H1 (cell line): ENCODE data around the gene MITF. TPM values are rescaled to one million over a fixed set of nuclear protein-coding genes. Genes with fewer than 3 reads are reported as not detected.

Experiments
- CTCF ChIA-PET: fragments of 300-600 bp; sonication (Branson Sonifier 250); formaldehyde crosslinking; loops from one replicate; lab custom pipeline; 2021; ENCODE audit not compliant: partially characterized antibody; lab: Charles Lee
- POLR2A ChIA-PET: fragments of 300-600 bp; sonication (Branson Sonifier 250); formaldehyde crosslinking; loops from one replicate; lab custom pipeline; 2021; ENCODE audit warnings: inconsistent platforms; ENCODE audit not compliant: partially characterized antibody; lab: Charles Lee
- DNase-seq, 2 experiments: peaks; one replicate each; pipeline versions ENCODE4 v3.0.0 to v3.0.0-alpha.2; 2010 to 2022; ENCODE audit warnings: low spot score in 2 of 2, low read depth in 1 of 2, mixed read lengths in 1 of 2
- FAIRE-seq: peaks from 2 replicates; lab custom pipeline; 2011; peaks lifted over from hg19 to GRCh38; lab: Jason Lieb, UNC
- H2AFZ ChIP-seq: 2 replicates; pipeline ENCODE4 v1.8.1; 2012; ENCODE audit warnings: low read length, inconsistent platforms
- H2AK5ac ChIP-seq: 2 replicates; pipeline ENCODE4 v1.6.1; 2013; ENCODE audit warnings: low read depth, low read length
- H2BK120ac ChIP-seq: replicated peaks from 2 replicates; pipeline ENCODE3; 2013; ENCODE audit warnings: low read depth, low read length, inconsistent platforms
- H2BK12ac ChIP-seq: 2 replicates; pipeline ENCODE4 v1.6.1; 2013; ENCODE audit warnings: low read depth, low read length
- H2BK15ac ChIP-seq: 2 replicates; pipeline ENCODE4 v1.6.1; 2013; ENCODE audit warnings: low read length
- H2BK20ac ChIP-seq: 2 replicates; pipeline ENCODE4 v1.6.1; 2013; ENCODE audit warnings: low read length
- H2BK5ac ChIP-seq: 2 replicates; pipeline ENCODE4 v1.6.1; 2013; ENCODE audit warnings: low read depth, low read length
- H3K14ac ChIP-seq: 2 replicates; pipeline ENCODE4 v1.6.1; 2013; ENCODE audit warnings: inconsistent platforms; ENCODE audit not compliant: insufficient read length
- H3K18ac ChIP-seq: 2 replicates; pipeline ENCODE4 v1.6.1; 2013; ENCODE audit warnings: low read length; ENCODE audit errors: extremely low read depth
- H3K23ac ChIP-seq: 2 replicates; pipeline ENCODE4 v1.6.1; 2013; ENCODE audit warnings: inconsistent platforms; ENCODE audit not compliant: insufficient read length
- H3K23me2 ChIP-seq: 2 replicates; pipeline ENCODE4 v1.6.1; 2013; ENCODE audit warnings: low read depth, low read length
- H3K27ac ChIP-seq: 2 replicates; pipeline ENCODE4 v1.6.1; 2011; ENCODE audit warnings: low read depth, low read length, inconsistent platforms
- H3K27me3 ChIP-seq, 4 experiments: replicated peaks in 1 of 4; 1 replicate in 1 of 4; 2 replicates in 3 of 4; pipeline versions ENCODE4 v1.6.1 to v1.8.1; 2011 to 2013; ENCODE audit warnings: low read length in 3 of 4, mild to moderate bottlenecking in 3 of 4, inconsistent platforms in 2 of 4, mixed read lengths in 2 of 4, moderate library complexity in 1 of 4; ENCODE audit not compliant: control insufficient read depth in 3 of 4, insufficient read depth in 3 of 4; ENCODE audit errors: extremely low read depth in 1 of 4
- H3K36me3 ChIP-seq, 4 experiments: 2 replicates each; pipeline versions ENCODE4 v1.6.1 to v1.8.1; 2011 to 2013; ENCODE audit warnings: mild to moderate bottlenecking in 4 of 4, low read length in 3 of 4, moderate library complexity in 2 of 4, control low read depth in 1 of 4, inconsistent platforms in 1 of 4; ENCODE audit not compliant: insufficient read depth in 4 of 4, control insufficient read depth in 2 of 4
- H3K4ac ChIP-seq: replicated peaks from 2 replicates; pipeline ENCODE3; 2013; ENCODE audit warnings: low read length, low read depth, mixed read lengths, inconsistent platforms; ENCODE audit not compliant: insufficient read length
- H3K4me1 ChIP-seq, 4 experiments: replicated peaks in 1 of 4; 1 replicate in 1 of 4; 2 replicates in 3 of 4; pipeline versions ENCODE4 v1.6.1 to v1.8.1; 2011 to 2013; ENCODE audit warnings: low read length in 3 of 4, inconsistent platforms in 2 of 4, mixed read lengths in 1 of 4; ENCODE audit not compliant: insufficient read depth in 4 of 4, control insufficient read depth in 3 of 4
- H3K4me2 ChIP-seq, 2 experiments: 2 replicates each; pipeline versions ENCODE4 v1.6.1 to v1.8.1; 2011 to 2013; ENCODE audit warnings: low read depth in 2 of 2, low read length in 2 of 2, control low read depth in 1 of 2, inconsistent platforms in 1 of 2, mild to moderate bottlenecking in 1 of 2; ENCODE audit not compliant: insufficient read depth in 1 of 2
- H3K4me3 ChIP-seq, 4 experiments: fragments of 200-600, 300-600 bp in 1 of 4; sonication (generic), shearing (Covaris generic), sonication (Bioruptor Twin) in 1 of 4; 2 replicates each; pipeline versions ENCODE4 v1.5.1 to v1.8.1; 2011 to 2016; ENCODE audit warnings: low read length in 4 of 4, low read depth in 3 of 4, control low read depth in 2 of 4, inconsistent platforms in 2 of 4, mild to moderate bottlenecking in 2 of 4, mixed read lengths in 1 of 4, moderate library complexity in 1 of 4; ENCODE audit not compliant: insufficient read depth in 2 of 4; ENCODE audit errors: extremely low read depth in 1 of 4
- H3K56ac ChIP-seq: replicated peaks from 2 replicates; pipeline ENCODE3; 2013; ENCODE audit warnings: low read depth, mild to moderate bottlenecking, mixed read lengths, low read length, inconsistent platforms; ENCODE audit not compliant: insufficient read length
- H3K79me1 ChIP-seq: 2 replicates; pipeline ENCODE4 v1.6.1; 2013; ENCODE audit warnings: low read depth, low read length, control low read depth
- H3K79me2 ChIP-seq, 2 experiments: 2 replicates each; pipeline versions ENCODE4 v1.6.1 to v1.8.1; 2012 to 2013; ENCODE audit warnings: low read length in 2 of 2, mild to moderate bottlenecking in 2 of 2, inconsistent platforms in 1 of 2; ENCODE audit not compliant: insufficient read depth in 2 of 2, control insufficient read depth in 1 of 2
- H3K9ac ChIP-seq, 4 experiments: replicated peaks in 1 of 4; 1 replicate in 1 of 4; 2 replicates in 3 of 4; pipeline versions ENCODE4 v1.6.1 to v1.8.1; 2011 to 2013; ENCODE audit warnings: low read depth in 3 of 4, low read length in 3 of 4, control low read depth in 2 of 4, mild to moderate bottlenecking in 2 of 4, moderate library complexity in 2 of 4, inconsistent platforms in 1 of 4; ENCODE audit errors: extremely low read depth in 1 of 4
- H3K9me3 ChIP-seq, 2 experiments: 2 replicates each; pipeline versions ENCODE4 v1.6.1 to v1.8.1; 2012 to 2013; ENCODE audit warnings: mild to moderate bottlenecking in 2 of 2, moderate library complexity in 2 of 2, control low read depth in 1 of 2, inconsistent platforms in 1 of 2, low read depth in 1 of 2, low read length in 1 of 2, mixed read lengths in 1 of 2; ENCODE audit not compliant: insufficient read depth in 2 of 2
- H4K20me1 ChIP-seq, 2 experiments: replicated peaks in 1 of 2; 2 replicates each; pipeline versions ENCODE3 to v1.8.1; 2011 to 2013; ENCODE audit warnings: inconsistent platforms in 2 of 2, low read length in 2 of 2, mild to moderate bottlenecking in 1 of 2; ENCODE audit not compliant: insufficient read depth in 2 of 2, control insufficient read depth in 1 of 2
- H4K5ac ChIP-seq: 2 replicates; pipeline ENCODE4 v1.6.1; 2013; ENCODE audit warnings: low read length, low read depth, mixed read lengths, inconsistent platforms; ENCODE audit not compliant: insufficient read length
- H4K8ac ChIP-seq: 2 replicates; pipeline ENCODE4 v1.8.0; 2013; ENCODE audit warnings: mild to moderate bottlenecking, moderate library complexity, low read length, inconsistent platforms; ENCODE audit not compliant: insufficient read depth; ENCODE audit errors: extremely low read depth
- H4K91ac ChIP-seq: replicated peaks from 2 replicates; pipeline ENCODE3; 2013; ENCODE audit warnings: low read length, mixed read lengths, inconsistent platforms; ENCODE audit not compliant: insufficient read length
- BCL11A ChIP-seq, 2 experiments: IDR thresholded peaks; one replicate each; pipeline ENCODE4 v1.6.1; 2011; ENCODE audit warnings: low read depth in 2 of 2, low read length in 2 of 2, mild to moderate bottlenecking in 2 of 2
- BRCA1 ChIP-seq: IDR thresholded peaks from 2 replicates; pipeline ENCODE4 v1.6.1; 2012; ENCODE audit warnings: low read depth, low read length, improper control_type of control experiment
- CHD2 ChIP-seq: IDR thresholded peaks from 2 replicates; pipeline ENCODE4 v1.6.1; 2012; ENCODE audit warnings: low read length, improper control_type of control experiment
- EGR1 ChIP-seq: IDR thresholded peaks from 2 replicates; pipeline ENCODE4 v1.6.1; 2011; ENCODE audit warnings: low read depth, low read length, borderline replicate concordance
- GABPA ChIP-seq: IDR thresholded peaks from 2 replicates; pipeline ENCODE4 v1.6.1; 2011; ENCODE audit warnings: mild to moderate bottlenecking, low read length, moderate library complexity, borderline replicate concordance; ENCODE audit not compliant: insufficient read depth
- HDAC6 ChIP-seq: IDR thresholded peaks from one replicate; pipeline ENCODE4 v1.7.1; 2012; ENCODE audit warnings: low read depth, mild to moderate bottlenecking, inconsistent platforms, low read length, moderate library complexity
- JUN ChIP-seq: IDR thresholded peaks from 2 replicates; pipeline ENCODE4 v1.6.1; 2011; ENCODE audit warnings: low read depth, mild to moderate bottlenecking, improper control_type of control experiment, low read length
- JUND ChIP-seq: IDR thresholded peaks from 2 replicates; pipeline ENCODE4 v1.6.1; 2011; ENCODE audit warnings: mild to moderate bottlenecking, improper control_type of control experiment, low read length
- KDM1A ChIP-seq: fragments of 200-600, 300-600 bp; sonication (generic); IDR thresholded peaks from 2 replicates; pipeline ENCODE4 v1.7.1; 2016; ENCODE audit warnings: mild to moderate bottlenecking, low read length, borderline replicate concordance
- PHF8 ChIP-seq: fragments of 200-600 bp; sonication (generic); conservative IDR thresholded peaks from 2 replicates; pipeline ENCODE4 v1.7.1; 2012; ENCODE audit warnings: low read depth, mild to moderate bottlenecking, inconsistent platforms, low read length, moderate library complexity
- RFX5 ChIP-seq: IDR thresholded peaks from 2 replicates; pipeline ENCODE4 v1.6.1; 2011; ENCODE audit warnings: low read depth, low read length, improper control_type of control experiment, borderline replicate concordance
- SUZ12 ChIP-seq: fragments of 200-600 bp; sonication (generic); IDR thresholded peaks from 2 replicates; pipeline ENCODE4 v1.6.1; 2012; ENCODE audit warnings: mild to moderate bottlenecking, inconsistent platforms, low read length, moderate library complexity, mixed read lengths
- whole genome bisulfite sequencing, 2 experiments: shearing (Covaris generic) in 1 of 2; methylation state at CpG; one replicate each; pipeline versions ENCODE4 v1.1.6 to v1.1.7; 2013 to 2015; ENCODE audit warnings: low lambda C conversion rate in 2 of 2, mixed read lengths in 2 of 2, inconsistent platforms in 1 of 2, low coverage in 1 of 2, missing lambda C conversion rate in 1 of 2; ENCODE audit not compliant: insufficient replicate concordance in 2 of 2, insufficient coverage in 1 of 2, insufficient read length in 1 of 2; ENCODE audit errors: extremely low coverage in 1 of 2, missing lambda C conversion rate in 1 of 2; 5-methylcytosine and 5-hydroxymethylcytosine counted together
- polyA plus RNA-seq, 7 experiments: library from polyadenylated mRNA; depleted of rRNA in 3 of 7; stranded (reverse) in 5 of 7; unstranded in 2 of 7; fragments of >200 nt in 5 of 7; fragments of 200-250 nt in 2 of 7; gene quantifications; 1 replicate in 5 of 7; 2 replicates in 1 of 7; 4 replicates in 1 of 7; pipeline versions ENCODE4 v1.2.1 to v1.2.3, GENCODE V29; 2011 to 2013; ENCODE audit warnings: missing spikeins in 2 of 7, mixed read lengths in 2 of 7
- total RNA-seq: library from RNA; stranded (reverse); fragmentation: NEBNext Ultra II Directional; extraction: Animal tissue kit (Norgen Biotek cat#: 25700); gene quantifications from 2 replicates; pipeline ENCODE4 v1.2.1, GENCODE V29; 2021

Gene MITF
- total and polyA plus RNA-seq, 2 of the 8 experiments (the other 6 are each of a cell fraction or from before 2014, with no cell fraction given) = 0.53 to 1.4 TPM

- CTCF ChIA-PET = no interaction called here
- H2BK15ac ChIP-seq = no peak overlapping the region
- H3K23me2 ChIP-seq = no peaks in the 10 kb centered on the region
- no peak overlapping the region for H3K4me2 ChIP-seq
- H3K4me1 ChIP-seq = no peaks in the 10 kb centered on the region
- no peak overlapping the region for H2BK12ac ChIP-seq
- H4K8ac ChIP-seq = no peak overlapping the region
- no peaks in the 10 kb centered on the region for H3K36me3 ChIP-seq
- no peaks in the 10 kb centered on the region for H3K27me3 ChIP-seq
- H2BK120ac ChIP-seq = no peak overlapping the region
- no peak overlapping the region for H3K4me3 ChIP-seq
- no peak overlapping the region for H4K5ac ChIP-seq
- POLR2A ChIA-PET = no interaction called here
- no peaks in the 10 kb centered on the region for H3K79me1 ChIP-seq
- H4K20me1 ChIP-seq = no peaks in the 10 kb centered on the region
- H3K9me3 ChIP-seq = no peaks in the 10 kb centered on the region
- H4K91ac ChIP-seq = no peak overlapping the region
- H3K9ac ChIP-seq = no peak overlapping the region
- no peak overlapping the region for H3K27ac ChIP-seq
- DNase-seq = no peak
- H3K23ac ChIP-seq = no peak overlapping the region
- no peak overlapping the region for H2BK5ac ChIP-seq
- H3K18ac ChIP-seq = no peak overlapping the region
- H2AK5ac ChIP-seq = no peak overlapping the region
- WGBS, 2 experiments = 87% methylated on average over 1 of the region's 1 CpG; no CpG with 5 or more reads in 1 of the 2 experiments
- H3K79me2 ChIP-seq = no peaks in the 10 kb centered on the region
- FAIRE-seq = no peak
- H3K56ac ChIP-seq = no peak overlapping the region
- no peak overlapping the region for H3K4ac ChIP-seq
- H2BK20ac ChIP-seq = no peak overlapping the region
- no peak overlapping the region for H2AFZ ChIP-seq
- H3K14ac ChIP-seq = no peak overlapping the region
- TF ChIP-seq JUND (no peak), JUN (no peak), HDAC6 (no peak), GABPA (no peak), BCL11A (IDR thresholded peaks at IDR 0.05; ENCODE audit: low read depth in 2 of 2, low read length in 2 of 2) (no peak), KDM1A (no peak), BRCA1 (no peak), EGR1 (no peak), PHF8 (no peak), SUZ12 (no peak), CHD2 (no peak), RFX5 (no peak)
Observed at GRCh38 chr3:69823743-69824142, 84.5 kb downstream of the MITF start.
